ENCODE results near the gene CACNA2D1.

- TF ChIP-seq CTCF (IDR thresholded peaks at IDR 0.05 in 2 of 3, conservative IDR thresholded peaks at IDR 0.05 in 1 of 3; ENCODE audit: borderline replicate concordance in 1 of 3, insufficient read depth in 1 of 3, low read depth in 2 of 3, low read length in 2 of 3): peak; percentile 61 to 75 (median 70)
- no peak for TF ChIP-seq EZH2phosphoT487 (IDR thresholded peaks at IDR 0.05; ENCODE audit: borderline replicate concordance)
- no peak for TF ChIP-seq MAX (IDR thresholded peaks at IDR 0.05)
- TF ChIP-seq TCF7L2 (IDR thresholded peaks at IDR 0.05; ENCODE audit: borderline replicate concordance, extremely low read depth, insufficient read depth, insufficient read length): no peak
These were observed 487.1 kb downstream of the CACNA2D1 start for GRCh38 chr7:81956520-81956919.

Data from HCT116 (cell line).